ENCODE data around the gene MLEC.

- TF ChIP-seq POLR2A (IDR thresholded peaks at IDR 0.05) (no peak), POLR2AphosphoS5 (IDR thresholded peaks at IDR 0.05) (no peak), EP300 (IDR thresholded peaks at IDR 0.05) (no peak)
- TF ChIP-seq, protein P1, sequence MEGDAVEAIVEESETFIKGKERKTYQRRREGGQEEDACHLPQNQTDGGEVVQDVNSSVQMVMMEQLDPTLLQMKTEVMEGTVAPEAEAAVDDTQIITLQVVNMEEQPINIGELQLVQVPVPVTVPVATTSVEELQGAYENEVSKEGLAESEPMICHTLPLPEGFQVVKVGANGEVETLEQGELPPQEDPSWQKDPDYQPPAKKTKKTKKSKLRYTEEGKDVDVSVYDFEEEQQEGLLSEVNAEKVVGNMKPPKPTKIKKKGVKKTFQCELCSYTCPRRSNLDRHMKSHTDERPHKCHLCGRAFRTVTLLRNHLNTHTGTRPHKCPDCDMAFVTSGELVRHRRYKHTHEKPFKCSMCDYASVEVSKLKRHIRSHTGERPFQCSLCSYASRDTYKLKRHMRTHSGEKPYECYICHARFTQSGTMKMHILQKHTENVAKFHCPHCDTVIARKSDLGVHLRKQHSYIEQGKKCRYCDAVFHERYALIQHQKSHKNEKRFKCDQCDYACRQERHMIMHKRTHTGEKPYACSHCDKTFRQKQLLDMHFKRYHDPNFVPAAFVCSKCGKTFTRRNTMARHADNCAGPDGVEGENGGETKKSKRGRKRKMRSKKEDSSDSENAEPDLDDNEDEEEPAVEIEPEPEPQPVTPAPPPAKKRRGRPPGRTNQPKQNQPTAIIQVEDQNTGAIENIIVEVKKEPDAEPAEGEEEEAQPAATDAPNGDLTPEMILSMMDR (IDR thresholded peaks at IDR 0.05) = no peak
Measured at GRCh38 chr12:120646044-120646443, 40.9 kb upstream of the MLEC start.
